ENCODE measurements around the gene CTNS.

CTNS gene

DNA sequence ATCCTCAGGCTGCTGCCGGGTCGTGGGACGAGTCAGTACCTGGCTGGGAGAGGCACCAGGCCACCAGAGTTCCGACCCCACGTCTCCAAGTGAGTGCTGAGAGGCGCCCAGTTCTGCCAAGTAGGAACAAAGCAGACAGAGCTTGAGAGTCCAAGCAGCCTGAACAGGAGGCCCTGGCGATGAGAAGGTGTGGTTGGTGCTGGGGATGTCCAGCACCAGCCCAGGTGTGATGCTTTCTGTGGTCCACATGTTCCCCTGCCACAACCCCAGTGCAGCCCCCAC, 21.0 kb downstream of the CTNS start:
- no peak for TF ChIP-seq RAD21 (IDR thresholded peaks at IDR 0.05; ENCODE audit: low read depth)
- no peak for TF ChIP-seq TAF1 (IDR thresholded peaks at IDR 0.05; ENCODE audit: low read depth)
- no peak for TF ChIP-seq CREB1 (IDR thresholded peaks at IDR 0.05; ENCODE audit: low read depth)
- TF ChIP-seq TCF12 (IDR thresholded peaks at IDR 0.05; ENCODE audit: low read depth) = no peak
- no peak for TF ChIP-seq YY1 (IDR thresholded peaks at IDR 0.05; ENCODE audit: low read depth)
- TF ChIP-seq EGR1 (IDR thresholded peaks at IDR 0.05) = no peak
- TF ChIP-seq CEBPB (IDR thresholded peaks at IDR 0.05) = no peak
- no peak for TF ChIP-seq EP300 (IDR thresholded peaks at IDR 0.05; ENCODE audit: borderline replicate concordance)
- TF ChIP-seq, protein P1, sequence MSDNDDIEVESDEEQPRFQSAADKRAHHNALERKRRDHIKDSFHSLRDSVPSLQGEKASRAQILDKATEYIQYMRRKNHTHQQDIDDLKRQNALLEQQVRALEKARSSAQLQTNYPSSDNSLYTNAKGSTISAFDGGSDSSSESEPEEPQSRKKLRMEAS (IDR thresholded peaks at IDR 0.05) = no peak
- no peak for TF ChIP-seq ZBTB7A (IDR thresholded peaks at IDR 0.05; ENCODE audit: low read depth)
- no peak for TF ChIP-seq NFIC (IDR thresholded peaks at IDR 0.05)
- no peak for TF ChIP-seq TEAD4 (IDR thresholded peaks at IDR 0.05)
- no peak for TF ChIP-seq FOXM1 (IDR thresholded peaks at IDR 0.05; ENCODE audit: borderline replicate concordance, low read depth)

DNA sequence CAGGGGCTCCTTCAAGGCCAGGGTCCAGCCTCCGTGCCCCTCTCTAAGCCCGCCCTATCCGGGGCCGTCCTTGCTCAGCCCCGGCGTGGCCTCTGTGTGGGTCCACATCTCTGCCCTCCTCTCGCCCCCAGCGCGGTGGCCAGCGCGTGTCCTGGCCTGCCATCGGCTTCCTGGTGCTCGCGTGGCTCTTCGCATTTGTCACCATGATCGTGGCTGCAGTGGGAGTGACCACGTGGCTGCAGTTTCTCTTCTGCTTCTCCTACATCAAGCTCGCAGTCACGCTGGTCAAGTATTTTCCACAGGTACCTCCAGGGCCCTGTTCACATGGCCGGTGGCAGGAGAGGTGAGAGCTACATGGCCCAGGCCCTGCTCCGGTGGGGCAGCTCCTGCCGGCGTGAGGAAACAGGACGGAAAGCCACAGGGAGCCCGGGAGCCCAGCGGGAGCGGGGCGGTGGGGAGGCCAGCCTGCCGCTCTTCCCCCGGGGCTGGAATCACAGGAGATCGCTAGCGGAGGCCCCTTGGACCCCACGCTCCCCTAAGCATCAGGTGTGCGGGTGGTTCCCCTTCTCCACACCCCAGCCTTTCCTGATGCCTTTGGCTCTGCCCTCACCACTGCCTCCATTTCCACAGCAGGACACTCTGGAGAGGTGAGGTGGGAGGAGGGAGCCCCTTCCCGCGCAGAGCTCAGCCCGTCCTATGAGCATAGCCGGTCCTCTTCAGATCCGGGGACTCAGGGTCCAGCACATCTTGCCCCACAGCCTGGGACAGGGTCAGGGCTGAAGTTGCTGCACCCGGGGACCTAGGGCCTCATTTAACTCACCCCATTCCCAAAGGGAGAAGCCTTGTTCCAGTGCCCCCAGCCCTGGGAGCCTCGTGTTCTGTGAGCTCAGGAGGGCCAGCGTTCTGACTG, 21.6 kb downstream of the CTNS start:
- TF ChIP-seq YY1 (IDR thresholded peaks at IDR 0.05; ENCODE audit: low read depth) = no peak

DNA sequence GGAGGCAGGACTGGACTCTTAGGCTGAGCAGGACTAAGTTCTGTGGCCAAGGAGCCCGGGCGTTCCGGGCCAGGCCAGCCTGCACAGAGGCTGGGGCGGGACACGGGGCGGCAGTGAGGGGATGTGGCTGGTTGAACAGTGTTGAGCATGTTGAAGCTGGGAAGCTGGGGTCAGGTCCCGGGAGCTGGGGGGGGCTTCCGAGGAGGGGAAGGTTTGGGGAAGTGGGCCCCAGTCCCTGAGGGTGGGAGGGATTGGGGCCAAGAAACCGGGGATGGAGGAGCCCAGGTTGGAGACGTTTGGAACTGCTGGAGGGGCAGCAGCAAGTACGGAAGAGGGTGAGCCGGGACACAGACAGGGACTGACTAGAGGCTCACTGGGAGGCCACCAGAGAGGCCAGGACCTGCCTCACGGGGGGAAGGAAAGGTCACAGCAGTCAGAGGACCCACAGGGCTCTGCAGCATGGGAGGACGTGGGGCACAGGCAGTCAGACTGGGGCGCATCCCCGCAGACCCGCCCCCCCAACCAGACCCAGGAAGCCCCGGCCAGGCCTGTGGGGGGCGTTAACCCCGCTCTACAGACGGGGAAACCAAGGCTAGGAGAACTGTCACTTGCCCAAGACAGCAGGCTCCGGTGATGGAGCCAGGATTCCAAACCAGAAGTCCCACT, 22.4 kb downstream of the CTNS start:
- no peak for TF ChIP-seq EP300 (IDR thresholded peaks at IDR 0.05; ENCODE audit: borderline replicate concordance)
- TF ChIP-seq, protein P1 (IDR thresholded peaks at IDR 0.05) = no peak
- no peak for TF ChIP-seq FOXM1 (IDR thresholded peaks at IDR 0.05; ENCODE audit: borderline replicate concordance, low read depth)
- TF ChIP-seq YY1 (IDR thresholded peaks at IDR 0.05; ENCODE audit: low read depth) = no peak
- no peak for TF ChIP-seq RAD21 (IDR thresholded peaks at IDR 0.05; ENCODE audit: low read depth)
- TF ChIP-seq NFIC (IDR thresholded peaks at IDR 0.05) = no peak
- TF ChIP-seq, protein P2, sequence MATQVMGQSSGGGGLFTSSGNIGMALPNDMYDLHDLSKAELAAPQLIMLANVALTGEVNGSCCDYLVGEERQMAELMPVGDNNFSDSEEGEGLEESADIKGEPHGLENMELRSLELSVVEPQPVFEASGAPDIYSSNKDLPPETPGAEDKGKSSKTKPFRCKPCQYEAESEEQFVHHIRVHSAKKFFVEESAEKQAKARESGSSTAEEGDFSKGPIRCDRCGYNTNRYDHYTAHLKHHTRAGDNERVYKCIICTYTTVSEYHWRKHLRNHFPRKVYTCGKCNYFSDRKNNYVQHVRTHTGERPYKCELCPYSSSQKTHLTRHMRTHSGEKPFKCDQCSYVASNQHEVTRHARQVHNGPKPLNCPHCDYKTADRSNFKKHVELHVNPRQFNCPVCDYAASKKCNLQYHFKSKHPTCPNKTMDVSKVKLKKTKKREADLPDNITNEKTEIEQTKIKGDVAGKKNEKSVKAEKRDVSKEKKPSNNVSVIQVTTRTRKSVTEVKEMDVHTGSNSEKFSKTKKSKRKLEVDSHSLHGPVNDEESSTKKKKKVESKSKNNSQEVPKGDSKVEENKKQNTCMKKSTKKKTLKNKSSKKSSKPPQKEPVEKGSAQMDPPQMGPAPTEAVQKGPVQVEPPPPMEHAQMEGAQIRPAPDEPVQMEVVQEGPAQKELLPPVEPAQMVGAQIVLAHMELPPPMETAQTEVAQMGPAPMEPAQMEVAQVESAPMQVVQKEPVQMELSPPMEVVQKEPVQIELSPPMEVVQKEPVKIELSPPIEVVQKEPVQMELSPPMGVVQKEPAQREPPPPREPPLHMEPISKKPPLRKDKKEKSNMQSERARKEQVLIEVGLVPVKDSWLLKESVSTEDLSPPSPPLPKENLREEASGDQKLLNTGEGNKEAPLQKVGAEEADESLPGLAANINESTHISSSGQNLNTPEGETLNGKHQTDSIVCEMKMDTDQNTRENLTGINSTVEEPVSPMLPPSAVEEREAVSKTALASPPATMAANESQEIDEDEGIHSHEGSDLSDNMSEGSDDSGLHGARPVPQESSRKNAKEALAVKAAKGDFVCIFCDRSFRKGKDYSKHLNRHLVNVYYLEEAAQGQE (IDR thresholded peaks at IDR 0.05; ENCODE audit: low read depth) = no peak
- TF ChIP-seq, protein P3, sequence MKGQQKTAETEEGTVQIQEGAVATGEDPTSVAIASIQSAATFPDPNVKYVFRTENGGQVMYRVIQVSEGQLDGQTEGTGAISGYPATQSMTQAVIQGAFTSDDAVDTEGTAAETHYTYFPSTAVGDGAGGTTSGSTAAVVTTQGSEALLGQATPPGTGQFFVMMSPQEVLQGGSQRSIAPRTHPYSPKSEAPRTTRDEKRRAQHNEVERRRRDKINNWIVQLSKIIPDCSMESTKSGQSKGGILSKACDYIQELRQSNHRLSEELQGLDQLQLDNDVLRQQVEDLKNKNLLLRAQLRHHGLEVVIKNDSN (IDR thresholded peaks at IDR 0.05) = no peak
- no peak for TF ChIP-seq TCF12 (IDR thresholded peaks at IDR 0.05; ENCODE audit: low read depth)
- no peak for TF ChIP-seq TAF1 (IDR thresholded peaks at IDR 0.05; ENCODE audit: low read depth)

DNA sequence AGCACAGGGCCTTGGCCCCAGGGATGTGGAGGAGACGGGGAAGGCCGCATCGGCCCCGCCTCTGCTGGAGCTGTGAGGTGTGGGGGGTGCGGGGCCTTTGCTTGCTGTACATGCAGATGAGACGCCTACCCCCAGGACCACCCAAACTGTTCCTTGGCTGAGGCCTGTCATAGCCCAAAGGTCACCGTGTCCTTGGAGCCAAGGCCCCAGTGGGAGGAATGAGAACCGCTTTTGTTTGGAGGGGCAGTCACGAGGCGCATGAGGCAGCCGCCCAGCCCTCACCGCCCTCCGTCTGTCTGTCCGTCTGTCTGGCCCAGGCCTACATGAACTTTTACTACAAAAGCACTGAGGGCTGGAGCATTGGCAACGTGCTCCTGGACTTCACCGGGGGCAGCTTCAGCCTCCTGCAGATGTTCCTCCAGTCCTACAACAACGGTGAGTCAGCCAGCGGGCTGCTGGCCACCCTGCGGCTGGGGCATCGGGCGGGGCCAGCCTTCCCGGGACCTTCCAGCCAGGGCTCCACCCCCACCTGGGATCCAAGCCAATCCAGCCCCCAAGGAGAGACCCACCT, 23.1 kb downstream of the CTNS start:
- TF ChIP-seq ZBTB7A (IDR thresholded peaks at IDR 0.05; ENCODE audit: low read depth) = peak; percentile 33; the same call in 1 of the 2 replicates
- no peak for TF ChIP-seq CREB1 (IDR thresholded peaks at IDR 0.05; ENCODE audit: low read depth)

DNA sequence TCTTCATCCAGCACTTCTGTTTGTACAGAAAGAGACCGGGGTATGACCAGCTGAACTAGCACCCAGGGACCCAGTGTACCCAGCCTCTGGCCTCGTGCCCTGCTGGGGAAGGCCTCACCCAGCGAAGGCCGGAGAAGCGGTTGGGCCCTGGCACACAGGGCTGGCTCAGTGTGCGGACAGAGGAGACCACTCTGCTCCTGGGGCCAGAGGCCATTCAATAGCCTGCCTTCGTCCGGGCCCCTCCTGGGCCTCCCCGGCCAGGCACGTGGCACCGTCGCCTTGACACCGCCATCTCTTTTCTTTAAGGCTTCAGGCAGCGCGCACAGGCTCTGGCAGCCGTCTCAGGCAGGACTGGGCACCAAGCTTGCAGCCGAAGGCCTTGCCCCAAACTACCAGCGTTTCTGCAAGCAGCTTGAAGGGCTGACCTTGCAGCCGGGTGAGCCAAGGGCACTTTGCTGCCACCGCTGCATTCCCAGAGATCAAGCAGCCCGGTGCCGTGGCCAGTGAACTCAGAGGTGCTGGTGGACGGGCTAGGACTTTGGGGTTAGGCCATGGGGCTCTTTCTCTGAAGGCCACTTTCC, 23.8 kb downstream of the CTNS start:
- TF ChIP-seq, protein P3 (IDR thresholded peaks at IDR 0.05) = no peak

DNA sequence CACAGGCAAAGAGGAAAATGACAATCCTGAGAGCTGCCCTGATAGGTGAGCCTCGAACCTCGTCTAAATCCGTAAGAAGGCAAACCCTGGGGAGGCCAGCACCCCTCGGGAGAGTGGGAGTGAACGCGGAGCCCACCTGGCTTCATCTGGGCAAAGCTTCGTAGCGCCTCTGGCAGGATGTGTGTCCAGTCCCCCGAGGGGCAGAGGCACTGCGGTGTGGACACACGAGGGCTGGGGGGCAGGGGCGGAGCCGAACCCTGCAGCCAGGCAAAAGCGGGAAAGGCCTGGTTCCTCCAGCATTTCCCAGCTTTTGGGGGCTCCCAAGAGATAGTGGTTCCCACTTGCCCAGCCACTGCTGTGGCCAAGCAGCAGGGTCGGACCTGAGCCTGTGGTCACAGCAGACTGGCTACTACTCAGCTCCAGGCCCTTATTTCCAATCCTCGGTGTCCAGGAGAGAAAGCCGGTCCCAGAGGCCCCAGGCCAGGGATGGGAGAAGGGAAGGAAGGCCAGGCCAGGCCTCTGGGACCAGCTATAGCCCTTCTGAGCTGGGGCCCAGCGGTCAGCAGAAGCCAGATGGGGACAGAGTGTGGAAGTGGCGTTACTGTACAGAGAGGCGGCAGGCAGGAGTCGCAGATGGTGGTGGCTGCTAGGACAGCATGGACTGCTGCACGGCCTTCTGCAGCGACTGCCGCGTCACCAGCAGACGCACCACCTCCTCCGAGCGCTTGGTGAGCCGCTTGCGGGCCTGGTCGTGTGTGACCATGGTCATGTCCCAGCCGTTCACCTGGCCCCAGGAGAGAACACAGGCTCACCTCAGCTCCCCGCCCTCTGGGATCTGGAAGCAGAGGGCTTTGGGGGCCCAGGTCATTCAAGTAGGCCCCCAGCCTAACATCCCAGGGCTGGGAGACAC, 26.8 kb downstream of the CTNS start:
- TF ChIP-seq FOXM1 (IDR thresholded peaks at IDR 0.05; ENCODE audit: borderline replicate concordance, low read depth) = no peak
- no peak for TF ChIP-seq EP300 (IDR thresholded peaks at IDR 0.05; ENCODE audit: borderline replicate concordance)
- TF ChIP-seq NFIC (IDR thresholded peaks at IDR 0.05) = no peak
- no peak for TF ChIP-seq EGR1 (IDR thresholded peaks at IDR 0.05)
- no peak for TF ChIP-seq CREB1 (IDR thresholded peaks at IDR 0.05; ENCODE audit: low read depth)
- TF ChIP-seq TCF12 (IDR thresholded peaks at IDR 0.05; ENCODE audit: low read depth) = no peak
- no peak for TF ChIP-seq CEBPB (IDR thresholded peaks at IDR 0.05)
- no peak for TF ChIP-seq TEAD4 (IDR thresholded peaks at IDR 0.05)
- TF ChIP-seq, protein P3 (IDR thresholded peaks at IDR 0.05) = no peak
- TF ChIP-seq, protein P1 (IDR thresholded peaks at IDR 0.05) = no peak
- TF ChIP-seq, protein P2 (IDR thresholded peaks at IDR 0.05; ENCODE audit: low read depth) = no peak
- TF ChIP-seq ZBTB7A (IDR thresholded peaks at IDR 0.05; ENCODE audit: low read depth) = no peak
- no peak for TF ChIP-seq TAF1 (IDR thresholded peaks at IDR 0.05; ENCODE audit: low read depth)
- no peak for TF ChIP-seq RAD21 (IDR thresholded peaks at IDR 0.05; ENCODE audit: low read depth)
- TF ChIP-seq YY1 (IDR thresholded peaks at IDR 0.05; ENCODE audit: low read depth) = no peak
